HL-60 (cell line): Measurements from ENCODE around the gene BIK.

Source experiments
- GABPA ChIP-seq: IDR thresholded peaks from 2 replicates; pipeline ENCODE4 v1.6.1; 2012; ENCODE audit warnings: low read depth
- POLR2AphosphoS5 ChIP-seq: IDR thresholded peaks from 2 replicates; pipeline ENCODE4 v1.6.1; 2012; ENCODE audit warnings: low read depth
- SPI1 ChIP-seq: IDR thresholded peaks from 2 replicates; pipeline ENCODE4 v1.6.1; 2012; ENCODE audit warnings: low read depth, mild to moderate bottlenecking, borderline replicate concordance
- TF ChIP-seq, protein P1 (sequence below): IDR thresholded peaks from one replicate; pipeline ENCODE4 v1.5.1; 2011; ENCODE audit warnings: low read length, control low read depth, inconsistent platforms; ENCODE audit not compliant: insufficient read depth
- TF ChIP-seq, protein P2 (sequence below): IDR thresholded peaks from 2 replicates; pipeline ENCODE4 v1.6.1; 2012; ENCODE audit warnings: low read depth; ENCODE audit not compliant: insufficient replicate concordance

DNA sequence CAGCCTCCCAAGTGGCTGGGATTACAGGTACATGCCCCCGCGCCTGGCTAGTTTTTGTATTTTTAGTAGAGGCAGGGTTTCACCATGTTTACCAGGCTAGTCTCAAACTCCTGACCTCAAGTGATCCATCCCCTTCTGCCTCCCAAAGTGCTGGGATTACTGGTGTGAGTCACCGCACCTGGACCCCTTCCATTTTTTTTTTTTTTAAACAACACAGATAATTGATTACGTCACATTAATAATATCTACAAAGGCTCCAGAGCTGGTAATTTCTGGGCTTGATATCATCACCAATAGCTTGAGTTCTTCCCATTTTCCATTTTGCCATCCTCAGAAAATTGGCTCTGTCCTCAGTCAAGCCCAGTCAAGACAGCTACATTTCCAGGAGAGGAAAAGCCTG lies 28.6 kb upstream of the BIK start:
- TF ChIP-seq, protein P1, sequence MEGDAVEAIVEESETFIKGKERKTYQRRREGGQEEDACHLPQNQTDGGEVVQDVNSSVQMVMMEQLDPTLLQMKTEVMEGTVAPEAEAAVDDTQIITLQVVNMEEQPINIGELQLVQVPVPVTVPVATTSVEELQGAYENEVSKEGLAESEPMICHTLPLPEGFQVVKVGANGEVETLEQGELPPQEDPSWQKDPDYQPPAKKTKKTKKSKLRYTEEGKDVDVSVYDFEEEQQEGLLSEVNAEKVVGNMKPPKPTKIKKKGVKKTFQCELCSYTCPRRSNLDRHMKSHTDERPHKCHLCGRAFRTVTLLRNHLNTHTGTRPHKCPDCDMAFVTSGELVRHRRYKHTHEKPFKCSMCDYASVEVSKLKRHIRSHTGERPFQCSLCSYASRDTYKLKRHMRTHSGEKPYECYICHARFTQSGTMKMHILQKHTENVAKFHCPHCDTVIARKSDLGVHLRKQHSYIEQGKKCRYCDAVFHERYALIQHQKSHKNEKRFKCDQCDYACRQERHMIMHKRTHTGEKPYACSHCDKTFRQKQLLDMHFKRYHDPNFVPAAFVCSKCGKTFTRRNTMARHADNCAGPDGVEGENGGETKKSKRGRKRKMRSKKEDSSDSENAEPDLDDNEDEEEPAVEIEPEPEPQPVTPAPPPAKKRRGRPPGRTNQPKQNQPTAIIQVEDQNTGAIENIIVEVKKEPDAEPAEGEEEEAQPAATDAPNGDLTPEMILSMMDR, result no peak
- TF ChIP-seq, protein P2, sequence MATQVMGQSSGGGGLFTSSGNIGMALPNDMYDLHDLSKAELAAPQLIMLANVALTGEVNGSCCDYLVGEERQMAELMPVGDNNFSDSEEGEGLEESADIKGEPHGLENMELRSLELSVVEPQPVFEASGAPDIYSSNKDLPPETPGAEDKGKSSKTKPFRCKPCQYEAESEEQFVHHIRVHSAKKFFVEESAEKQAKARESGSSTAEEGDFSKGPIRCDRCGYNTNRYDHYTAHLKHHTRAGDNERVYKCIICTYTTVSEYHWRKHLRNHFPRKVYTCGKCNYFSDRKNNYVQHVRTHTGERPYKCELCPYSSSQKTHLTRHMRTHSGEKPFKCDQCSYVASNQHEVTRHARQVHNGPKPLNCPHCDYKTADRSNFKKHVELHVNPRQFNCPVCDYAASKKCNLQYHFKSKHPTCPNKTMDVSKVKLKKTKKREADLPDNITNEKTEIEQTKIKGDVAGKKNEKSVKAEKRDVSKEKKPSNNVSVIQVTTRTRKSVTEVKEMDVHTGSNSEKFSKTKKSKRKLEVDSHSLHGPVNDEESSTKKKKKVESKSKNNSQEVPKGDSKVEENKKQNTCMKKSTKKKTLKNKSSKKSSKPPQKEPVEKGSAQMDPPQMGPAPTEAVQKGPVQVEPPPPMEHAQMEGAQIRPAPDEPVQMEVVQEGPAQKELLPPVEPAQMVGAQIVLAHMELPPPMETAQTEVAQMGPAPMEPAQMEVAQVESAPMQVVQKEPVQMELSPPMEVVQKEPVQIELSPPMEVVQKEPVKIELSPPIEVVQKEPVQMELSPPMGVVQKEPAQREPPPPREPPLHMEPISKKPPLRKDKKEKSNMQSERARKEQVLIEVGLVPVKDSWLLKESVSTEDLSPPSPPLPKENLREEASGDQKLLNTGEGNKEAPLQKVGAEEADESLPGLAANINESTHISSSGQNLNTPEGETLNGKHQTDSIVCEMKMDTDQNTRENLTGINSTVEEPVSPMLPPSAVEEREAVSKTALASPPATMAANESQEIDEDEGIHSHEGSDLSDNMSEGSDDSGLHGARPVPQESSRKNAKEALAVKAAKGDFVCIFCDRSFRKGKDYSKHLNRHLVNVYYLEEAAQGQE, result no peak
- TF ChIP-seq SPI1 (no peak), POLR2AphosphoS5 (no peak), GABPA (no peak)
